Measurements from ENCODE around the gene ADGRE1.

The ADGRE1 gene

GRCh38 chr19:6958791-6959190, 71.4 kb downstream of the ADGRE1 start:
- DNase-seq: no peak

- DNase-seq: no peak
Observed at GRCh38 chr19:6963244-6963852, 76.0 kb downstream of the ADGRE1 start.

GRCh38 chr19:6963937-6964336, 76.6 kb downstream of the ADGRE1 start:
- DNase-seq: peak; percentile 58

- DNase-seq: no peak
Observed at GRCh38 chr19:6967967-6968366, 80.6 kb downstream of the ADGRE1 start.

GRCh38 chr19:6969490-6969889, 82.1 kb downstream of the ADGRE1 start:
- no peak for DNase-seq

GRCh38 chr19:6970021-6970420, 82.6 kb downstream of the ADGRE1 start:
- no peak for DNase-seq

GRCh38 chr19:6970443-6970842, 83.1 kb downstream of the ADGRE1 start:
- no peak for DNase-seq

GRCh38 chr19:6971366-6971765, 84.0 kb downstream of the ADGRE1 start:
- no peak for DNase-seq

GRCh38 chr19:6976197-6976596, 88.8 kb downstream of the ADGRE1 start:
- no peak for DNase-seq

GRCh38 chr19:6979399-6979798, 92.0 kb downstream of the ADGRE1 start:
- DNase-seq: no peak

GRCh38 chr19:6983448-6983847, 96.1 kb downstream of the ADGRE1 start:
- DNase-seq: no peak

- no peak for DNase-seq
Observed at GRCh38 chr19:6987850-6988249, 100.5 kb downstream of the ADGRE1 start.

GRCh38 chr19:6988257-6988656, 100.9 kb downstream of the ADGRE1 start:
- no peak for DNase-seq

All from activated CD8-positive, alpha-beta memory T cell treated with anti-CD3 and anti-CD28 coated beads, Interleukin-2, amount 50 U/mL, for 48 hours (primary cell).